Measurements from ENCODE around the gene CENPP.

The CENPP gene

DNA sequence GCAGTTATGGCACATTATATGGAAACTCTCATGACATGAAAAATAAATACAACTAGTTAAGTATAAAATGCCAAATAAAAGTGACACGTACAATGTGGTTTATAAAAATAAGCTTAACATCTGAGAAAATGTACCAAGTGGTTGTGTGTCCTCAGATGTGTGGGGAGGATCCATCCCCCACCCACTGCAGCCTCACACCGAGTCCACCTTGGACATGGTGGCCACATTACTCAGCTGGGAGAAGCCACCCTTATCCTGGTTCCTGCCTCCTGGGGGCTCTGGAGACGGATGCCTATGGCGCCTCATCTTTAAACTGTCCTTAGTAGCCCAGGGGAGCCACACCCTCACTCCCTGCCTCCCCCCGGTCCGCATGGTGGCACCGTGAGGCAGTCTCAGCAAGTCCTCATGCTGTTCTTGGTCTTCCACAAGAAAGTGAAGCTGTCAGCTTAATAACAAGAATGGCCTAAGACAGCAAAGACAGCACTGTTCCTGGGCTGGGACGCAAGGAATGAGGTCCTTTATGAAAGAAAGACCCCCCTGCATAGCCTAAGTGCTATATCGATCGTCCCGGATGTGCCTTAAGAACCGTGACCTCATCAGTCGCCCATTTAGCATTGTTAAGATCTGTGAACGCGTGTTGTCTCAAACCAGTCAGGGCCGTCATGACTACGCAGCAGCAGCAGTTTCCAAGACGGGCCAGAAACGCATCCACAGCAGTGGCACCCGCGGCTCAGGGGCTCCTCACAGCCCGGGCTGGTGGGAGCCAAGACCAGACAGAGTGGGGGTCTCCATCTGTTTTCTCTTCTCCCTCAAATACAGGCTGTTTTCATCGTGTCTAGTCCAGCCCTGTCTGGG, 287.7 kb downstream of the CENPP start:
- TF ChIP-seq FOXP2 (optimal IDR thresholded peaks at IDR 0.05; ENCODE audit: control extremely low read depth, extremely low read length, insufficient read depth) (no peak), EZH2 (IDR thresholded peaks at IDR 0.05) (no peak), POLR2AphosphoS5 (IDR thresholded peaks at IDR 0.05; ENCODE audit: borderline replicate concordance, low read depth, low read length) (no peak)
- H3K36me3 ChIP-seq (ENCODE audit: insufficient read depth, low read length) = peaks cover 27% of the 10 kb centered on the region; the same call in 1 of the 2 replicates

GRCh38 chr9:92614123-92614510, 288.4 kb downstream of the CENPP start:
- no peak for DNase-seq (ENCODE audit: low read depth, low spot score)
- TF ChIP-seq EZH2 (IDR thresholded peaks at IDR 0.05) (no peak), POLR2AphosphoS5 (IDR thresholded peaks at IDR 0.05; ENCODE audit: borderline replicate concordance, low read depth, low read length) (no peak), FOXP2 (optimal IDR thresholded peaks at IDR 0.05; ENCODE audit: control extremely low read depth, extremely low read length, insufficient read depth) (no peak)
- Histone ChIP-seq H3K4me3 (no peak overlapping the region), H3K9me3 (ENCODE audit: low read depth, low read length) (no peaks in the 10 kb centered on the region), H3K27ac (no peak overlapping the region), H3K36me3 (ENCODE audit: insufficient read depth, low read length) (peaks cover 27% of the 10 kb centered on the region; the same call in 1 of the 2 replicates), H3K9ac (ENCODE audit: insufficient read length) (no peak overlapping the region)

More for the DNA sequence above, 287.7 kb downstream of the CENPP start:
- H3K9me3 ChIP-seq (ENCODE audit: low read depth, low read length) = no peaks in the 10 kb centered on the region
- H3K4me3 ChIP-seq = no peak overlapping the region
- no peak overlapping the region for H3K9ac ChIP-seq (ENCODE audit: insufficient read length)
- no peak overlapping the region for H3K27ac ChIP-seq
- no peak for DNase-seq (ENCODE audit: low read depth, low spot score)

DNA sequence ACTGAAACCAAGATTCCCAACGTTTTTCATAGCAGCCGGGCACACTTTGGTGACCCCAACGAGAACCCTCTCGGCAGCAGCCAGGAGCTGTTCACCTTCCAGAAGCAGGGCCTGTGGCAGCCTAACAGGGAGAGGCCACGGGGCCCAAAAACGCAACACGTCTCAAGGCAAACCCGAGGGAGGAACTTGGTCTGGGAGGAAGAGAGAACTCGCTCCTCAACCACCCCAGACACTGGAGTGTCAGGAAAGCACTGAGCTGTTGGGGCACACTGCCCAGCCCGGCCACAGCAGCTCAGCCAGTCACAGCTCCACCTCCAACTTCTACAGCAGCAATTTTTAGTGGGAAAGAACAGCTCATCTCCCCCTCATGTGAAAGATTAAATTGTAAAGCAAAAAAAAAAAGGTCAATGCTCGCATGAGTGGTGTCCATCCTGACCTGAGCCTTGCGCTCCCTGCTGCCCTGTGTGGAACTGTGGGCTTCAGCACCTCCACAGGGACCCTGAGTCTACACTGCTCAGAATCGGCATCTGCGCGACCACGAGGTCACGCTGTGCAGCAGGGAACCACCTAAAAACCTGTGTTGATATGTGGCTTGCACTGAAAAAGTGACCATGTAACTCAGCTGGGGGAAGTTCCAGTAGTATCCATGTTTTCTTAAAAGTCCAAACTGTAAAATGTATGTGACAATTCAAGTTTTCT, 289.2 kb downstream of the CENPP start:
- H3K27ac ChIP-seq = no peak overlapping the region
- no peak overlapping the region for H3K9ac ChIP-seq (ENCODE audit: insufficient read length)
- peaks cover 27% of the 10 kb centered on the region; the same call in 1 of the 2 replicates for H3K36me3 ChIP-seq (ENCODE audit: insufficient read depth, low read length)
- no peaks in the 10 kb centered on the region for H3K9me3 ChIP-seq (ENCODE audit: low read depth, low read length)
- H3K4me3 ChIP-seq = no peak overlapping the region
- no peak for DNase-seq (ENCODE audit: low read depth, low spot score)
- TF ChIP-seq POLR2AphosphoS5 (IDR thresholded peaks at IDR 0.05; ENCODE audit: borderline replicate concordance, low read depth, low read length) = no peak
- no peak for TF ChIP-seq EZH2 (IDR thresholded peaks at IDR 0.05)
- TF ChIP-seq FOXP2 (optimal IDR thresholded peaks at IDR 0.05; ENCODE audit: control extremely low read depth, extremely low read length, insufficient read depth) = no peak

GRCh38 chr9:92615790-92616189, 290.0 kb downstream of the CENPP start:
- DNase-seq (ENCODE audit: low read depth, low spot score) = no peak
- Histone ChIP-seq H3K9ac (ENCODE audit: insufficient read length) (no peak overlapping the region), H3K4me3 (no peak overlapping the region), H3K36me3 (ENCODE audit: insufficient read depth, low read length) (peaks cover 27% of the 10 kb centered on the region; the same call in 1 of the 2 replicates), H3K9me3 (ENCODE audit: low read depth, low read length) (no peaks in the 10 kb centered on the region), H3K27ac (no peak overlapping the region)
- TF ChIP-seq EZH2 (IDR thresholded peaks at IDR 0.05) (no peak), POLR2AphosphoS5 (IDR thresholded peaks at IDR 0.05; ENCODE audit: borderline replicate concordance, low read depth, low read length) (no peak), FOXP2 (optimal IDR thresholded peaks at IDR 0.05; ENCODE audit: control extremely low read depth, extremely low read length, insufficient read depth) (no peak)

DNA sequence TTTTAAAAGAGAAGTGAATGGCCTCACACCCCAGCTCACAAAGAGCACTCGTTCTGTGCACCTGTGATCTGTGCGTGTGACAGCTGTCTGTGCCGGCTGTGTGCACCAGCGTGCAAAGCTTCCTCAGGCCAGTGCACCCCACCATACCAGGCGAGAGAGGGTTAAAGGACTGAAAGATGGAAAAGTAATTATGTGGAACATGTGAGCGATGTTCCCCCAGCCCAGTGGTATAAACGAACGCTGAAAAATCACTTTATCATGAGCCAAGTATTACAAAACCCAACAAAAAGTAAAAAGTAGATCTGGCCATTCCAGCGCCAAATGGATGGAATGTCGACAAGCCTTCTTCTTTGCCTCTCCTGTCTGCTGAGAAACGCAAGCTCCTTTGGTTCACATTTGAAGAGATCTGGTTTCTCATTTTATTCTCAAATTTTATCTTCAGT, 290.5 kb downstream of the CENPP start:
- no peak for DNase-seq (ENCODE audit: low read depth, low spot score)
- peaks cover 27% of the 10 kb centered on the region; the same call in 1 of the 2 replicates for H3K36me3 ChIP-seq (ENCODE audit: insufficient read depth, low read length)
- no peak overlapping the region for H3K27ac ChIP-seq
- TF ChIP-seq POLR2AphosphoS5 (IDR thresholded peaks at IDR 0.05; ENCODE audit: borderline replicate concordance, low read depth, low read length) = no peak
- TF ChIP-seq FOXP2 (optimal IDR thresholded peaks at IDR 0.05; ENCODE audit: control extremely low read depth, extremely low read length, insufficient read depth) = no peak
- TF ChIP-seq EZH2 (IDR thresholded peaks at IDR 0.05) = no peak
- no peaks in the 10 kb centered on the region for H3K9me3 ChIP-seq (ENCODE audit: low read depth, low read length)
- no peak overlapping the region for H3K9ac ChIP-seq (ENCODE audit: insufficient read length)
- H3K4me3 ChIP-seq = no peak overlapping the region

- peaks cover 27% of the 10 kb centered on the region; the same call in 1 of the 2 replicates for H3K36me3 ChIP-seq (ENCODE audit: insufficient read depth, low read length)
- TF ChIP-seq POLR2AphosphoS5 (IDR thresholded peaks at IDR 0.05; ENCODE audit: borderline replicate concordance, low read depth, low read length) = no peak
- no peak for TF ChIP-seq FOXP2 (optimal IDR thresholded peaks at IDR 0.05; ENCODE audit: control extremely low read depth, extremely low read length, insufficient read depth)
- TF ChIP-seq EZH2 (IDR thresholded peaks at IDR 0.05) = no peak
- no peak overlapping the region for H3K4me3 ChIP-seq
- H3K27ac ChIP-seq = no peak overlapping the region
- no peaks in the 10 kb centered on the region for H3K9me3 ChIP-seq (ENCODE audit: low read depth, low read length)
- no peak overlapping the region for H3K9ac ChIP-seq (ENCODE audit: insufficient read length)
- DNase-seq (ENCODE audit: low read depth, low spot score) = no peak
Observed at GRCh38 chr9:92616655-92617111, 290.9 kb downstream of the CENPP start.

GRCh38 chr9:92617195-92617813, 291.6 kb downstream of the CENPP start:
- Histone ChIP-seq H3K9me3 (ENCODE audit: low read depth, low read length) (no peaks in the 10 kb centered on the region), H3K9ac (ENCODE audit: insufficient read length) (no peak overlapping the region), H3K4me3 (no peak overlapping the region), H3K27ac (no peak overlapping the region), H3K36me3 (ENCODE audit: insufficient read depth, low read length) (peaks cover 24% of the 10 kb centered on the region; the same call in 1 of the 2 replicates)
- DNase-seq (ENCODE audit: low read depth, low spot score) = no peak
- no peak for TF ChIP-seq EZH2 (IDR thresholded peaks at IDR 0.05)
- TF ChIP-seq FOXP2 (optimal IDR thresholded peaks at IDR 0.05; ENCODE audit: control extremely low read depth, extremely low read length, insufficient read depth) = no peak
- TF ChIP-seq POLR2AphosphoS5 (IDR thresholded peaks at IDR 0.05; ENCODE audit: borderline replicate concordance, low read depth, low read length) = no peak

Measured in SK-N-MC (cell line).